Measurements from ENCODE around the gene HEG1.

DNA sequence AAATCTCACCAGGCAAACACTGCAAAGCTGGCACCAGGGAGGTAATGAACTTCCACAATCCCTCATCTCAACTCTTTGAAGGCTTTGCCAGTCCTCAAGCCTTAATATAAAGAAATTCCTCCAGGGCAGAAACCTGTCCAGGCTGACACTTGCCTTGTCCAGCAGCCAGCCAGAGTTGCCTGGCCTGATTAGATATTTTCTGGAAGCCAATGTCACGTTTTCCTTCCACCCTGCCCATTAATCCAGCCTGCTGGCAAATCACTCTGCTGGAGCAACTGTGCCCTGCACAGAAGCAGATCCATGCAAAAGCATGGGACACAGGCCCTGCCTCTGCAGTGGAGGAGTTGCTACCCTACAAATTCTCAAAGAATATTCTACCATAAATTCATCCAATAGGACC, 56.5 kb downstream of the HEG1 start:
- TF ChIP-seq REST (IDR thresholded peaks at IDR 0.05; ENCODE audit: low read depth): no peak
- no peak for TF ChIP-seq NFIC (IDR thresholded peaks at IDR 0.05)
- no peak for TF ChIP-seq EP300 (IDR thresholded peaks at IDR 0.05; ENCODE audit: borderline replicate concordance)
- no peak for TF ChIP-seq YY1 (IDR thresholded peaks at IDR 0.05; ENCODE audit: low read depth)
- TF ChIP-seq CREB1 (IDR thresholded peaks at IDR 0.05; ENCODE audit: low read depth): no peak
